Activated T-helper 17 cell treated with anti-CD3 and anti-CD28 coated beads, Interleukin-2, amount 50 U/mL, for 72 hours (primary cell): Measurements from ENCODE around the gene LRRC8C. TPM values are rescaled to one million over a fixed set of nuclear protein-coding genes. Genes with fewer than 3 reads are reported as not detected.

Experiments used
- ATAC-seq: fragments of 150-1000 bp; cut with Tn5 transposase; replicated peaks from 2 replicates; pipeline ENCODE4 v1.10.0; 2021; ENCODE audit warnings: mild to moderate bottlenecking, moderate library complexity
- H3K27ac Mint-ChIP-seq: one replicate; pipeline ENCODE4 v1.8.0; 2022; ENCODE audit warnings: mixed read lengths
- H3K27me3 Mint-ChIP-seq: one replicate; pipeline ENCODE4 v1.8.0; 2022; ENCODE audit warnings: mixed read lengths
- H3K36me3 Mint-ChIP-seq: one replicate; pipeline ENCODE4 v1.8.0; 2022; ENCODE audit warnings: low read depth, mild to moderate bottlenecking, mixed read lengths
- H3K4me1 Mint-ChIP-seq: one replicate; pipeline ENCODE4 v1.8.0; 2022; ENCODE audit warnings: mixed read lengths
- H3K4me3 Mint-ChIP-seq: one replicate; pipeline ENCODE4 v1.8.0; 2022; ENCODE audit warnings: mild to moderate bottlenecking, mixed read lengths
- H3K9me3 Mint-ChIP-seq: one replicate; pipeline ENCODE4 v1.8.0; 2022; ENCODE audit warnings: mixed read lengths
- total RNA-seq, 2 donors: library from RNA; stranded (reverse); gene quantifications; one replicate each; pipeline ENCODE4 v1.2.3, GENCODE V29; 2022

LRRC8C gene
- total RNA-seq, 2 donors from 2014 or later = 27.7 to 50.4 TPM

DNA sequence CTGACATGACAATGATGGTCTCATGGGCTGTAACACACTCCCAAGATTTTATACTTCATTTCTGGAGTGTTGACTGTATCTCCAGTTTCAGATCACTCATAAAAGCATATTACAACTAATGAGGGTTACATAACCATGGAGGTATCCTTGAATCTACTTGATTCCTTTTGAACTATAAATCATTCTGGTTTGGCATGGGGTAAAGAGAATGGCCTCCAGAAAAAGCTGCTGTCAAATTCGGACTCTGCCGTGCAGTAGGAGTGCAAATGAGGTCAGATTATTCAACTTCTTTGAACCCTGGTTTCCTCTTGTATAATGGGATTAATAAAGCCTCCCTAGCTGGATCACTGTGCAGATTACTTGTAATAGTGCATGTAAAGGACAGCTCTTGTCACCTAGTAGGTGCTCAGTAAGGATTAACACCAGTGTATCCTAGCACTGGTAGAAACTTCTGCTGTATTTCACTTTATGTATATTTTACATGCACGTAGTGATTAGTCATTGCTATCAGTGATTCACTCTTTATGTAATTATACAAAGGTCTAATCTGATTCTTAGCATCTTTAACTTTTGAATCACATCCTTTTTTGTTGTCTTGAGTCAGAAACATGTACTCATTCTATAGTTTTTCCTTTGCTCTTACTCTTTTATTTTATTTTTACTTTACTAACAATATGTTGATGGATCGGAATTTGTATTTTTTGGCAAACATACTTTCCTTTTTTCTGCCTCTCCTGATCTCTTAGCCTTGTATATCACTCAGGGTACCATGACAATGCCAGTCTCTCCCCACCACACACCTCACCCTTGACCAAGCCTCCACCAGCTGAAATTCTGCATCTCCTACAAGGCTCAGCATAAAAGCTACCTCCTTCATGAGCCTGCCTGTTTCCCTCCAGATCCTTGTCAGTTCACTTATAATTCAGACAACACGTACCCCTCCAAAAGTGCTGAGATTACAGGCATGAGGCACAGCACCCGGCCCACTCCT, 3.2 kb downstream of the LRRC8C start:
- H3K4me3 Mint-ChIP-seq = peak overlapping the region; percentile 91

DNA sequence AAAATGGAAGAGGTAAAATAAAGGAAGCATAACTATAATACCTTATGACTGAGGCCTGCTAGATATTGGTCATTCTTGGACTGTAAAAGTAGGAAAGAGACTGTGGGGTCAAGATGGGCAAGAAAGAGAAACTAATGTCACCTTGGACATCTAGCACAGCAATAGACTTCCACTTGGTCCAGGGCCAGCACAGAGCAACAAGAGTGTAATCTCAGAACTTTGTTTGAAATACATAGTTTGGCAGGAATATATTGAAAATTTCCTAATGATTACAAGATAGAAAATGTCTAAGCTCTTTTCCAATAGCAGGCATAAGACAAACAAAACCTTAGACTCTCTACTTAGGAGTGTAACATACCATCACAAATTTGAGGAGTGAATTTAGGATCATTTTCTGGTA, 4.6 kb downstream of the LRRC8C start:
- peak overlapping the region; percentile 93 for H3K27ac Mint-ChIP-seq
- no peak for ATAC-seq
- no peaks in the 10 kb centered on the region for H3K27me3 Mint-ChIP-seq
- H3K4me3 Mint-ChIP-seq = peak overlapping the region; percentile 91
- peaks cover 45% of the 10 kb centered on the region for H3K4me1 Mint-ChIP-seq
- no peaks in the 10 kb centered on the region for H3K9me3 Mint-ChIP-seq
- H3K36me3 Mint-ChIP-seq = peaks cover 87% of the 10 kb centered on the region

More for the DNA sequence above, 3.2 kb downstream of the LRRC8C start:
- Mint-ChIP-seq H3K9me3 (no peaks in the 10 kb centered on the region), H3K4me1 (peaks cover 44% of the 10 kb centered on the region), H3K36me3 (peaks cover 85% of the 10 kb centered on the region), H3K27me3 (no peaks in the 10 kb centered on the region), H3K27ac (peak overlapping the region; percentile 93)
- peak; percentile 60 for ATAC-seq

DNA sequence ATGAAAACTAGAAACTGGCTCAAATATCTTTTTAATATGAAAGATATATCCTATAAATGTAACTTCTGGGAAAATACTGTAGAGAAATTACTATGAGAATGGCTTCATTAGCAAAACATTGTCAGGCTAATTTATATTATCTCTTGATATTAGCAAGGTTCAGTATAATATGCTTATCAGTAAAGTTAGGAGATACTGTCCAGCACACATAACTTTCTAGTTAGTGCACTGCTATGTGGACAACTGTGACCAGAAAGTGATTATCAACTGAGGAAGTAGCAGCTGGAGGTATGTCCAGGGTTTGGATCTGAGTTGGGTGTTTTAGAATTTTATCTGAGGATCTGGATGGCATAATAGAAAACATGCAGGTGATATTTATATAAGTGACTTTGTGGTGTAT, 7.5 kb downstream of the LRRC8C start:
- Mint-ChIP-seq H3K27me3 (no peaks in the 10 kb centered on the region), H3K4me1 (peaks cover 54% of the 10 kb centered on the region), H3K9me3 (no peaks in the 10 kb centered on the region), H3K36me3 (peaks cover 90% of the 10 kb centered on the region), H3K4me3 (peak overlapping the region; percentile 45), H3K27ac (peak overlapping the region; percentile 55)
- ATAC-seq = no peak

DNA sequence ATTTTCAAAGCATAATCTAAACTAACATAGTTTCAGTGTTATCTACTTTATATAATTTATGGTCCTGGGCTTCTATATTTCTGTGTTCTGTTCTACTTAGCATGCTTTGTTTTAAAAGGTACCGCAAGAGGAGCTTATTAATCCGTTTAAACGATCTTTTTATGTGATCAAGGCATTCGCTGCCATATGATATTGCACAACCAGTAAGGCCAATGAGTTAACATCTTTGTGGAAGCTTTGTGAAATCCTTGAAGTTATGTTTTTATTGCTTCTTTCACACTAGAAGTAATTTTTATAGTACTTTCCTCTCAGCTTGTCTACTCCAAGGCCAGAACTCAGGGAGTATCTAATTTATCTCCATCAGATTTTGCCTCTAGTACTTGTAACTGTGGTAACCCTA, 8.9 kb downstream of the LRRC8C start:
- Mint-ChIP-seq H3K9me3 (no peaks in the 10 kb centered on the region), H3K27ac (peak overlapping the region; percentile 32), H3K4me3 (peak overlapping the region; percentile 40), H3K27me3 (no peaks in the 10 kb centered on the region), H3K36me3 (peaks cover 90% of the 10 kb centered on the region), H3K4me1 (peaks cover 41% of the 10 kb centered on the region)
- ATAC-seq = no peak

- peaks cover 35% of the 10 kb centered on the region for H3K4me1 Mint-ChIP-seq
- peaks cover 84% of the 10 kb centered on the region for H3K36me3 Mint-ChIP-seq
- no peaks in the 10 kb centered on the region for H3K9me3 Mint-ChIP-seq
- no peak overlapping the region for H3K4me3 Mint-ChIP-seq
- H3K27me3 Mint-ChIP-seq = no peaks in the 10 kb centered on the region
- no peak overlapping the region for H3K27ac Mint-ChIP-seq
- ATAC-seq = no peak
These were observed 10.7 kb downstream of the LRRC8C start for GRCh38 chr1:89643577-89643976.

GRCh38 chr1:89644119-89644814, 11.3 kb downstream of the LRRC8C start:
- H3K9me3 Mint-ChIP-seq = no peaks in the 10 kb centered on the region
- no peak for ATAC-seq
- H3K27ac Mint-ChIP-seq = no peak overlapping the region
- no peaks in the 10 kb centered on the region for H3K27me3 Mint-ChIP-seq
- H3K4me3 Mint-ChIP-seq = peak overlapping the region; percentile 14
- H3K4me1 Mint-ChIP-seq = peaks cover 36% of the 10 kb centered on the region
- peaks cover 83% of the 10 kb centered on the region for H3K36me3 Mint-ChIP-seq

- no peak for ATAC-seq
- H3K9me3 Mint-ChIP-seq = no peaks in the 10 kb centered on the region
These were observed 13.3 kb downstream of the LRRC8C start for GRCh38 chr1:89646259-89646658.

GRCh38 chr1:89649783-89650182, 16.9 kb downstream of the LRRC8C start:
- H3K4me1 Mint-ChIP-seq = peaks cover 44% of the 10 kb centered on the region
- peaks cover 87% of the 10 kb centered on the region for H3K36me3 Mint-ChIP-seq
- no peaks in the 10 kb centered on the region for H3K27me3 Mint-ChIP-seq
- peak overlapping the region; percentile 66 for H3K4me3 Mint-ChIP-seq
- ATAC-seq = peak; percentile 70
- peak overlapping the region; percentile 59 for H3K27ac Mint-ChIP-seq
- H3K9me3 Mint-ChIP-seq = no peaks in the 10 kb centered on the region

More at GRCh38 chr1:89646259-89646658, 13.3 kb downstream of the LRRC8C start:
- Mint-ChIP-seq H3K27ac (no peak overlapping the region), H3K27me3 (no peaks in the 10 kb centered on the region), H3K4me3 (no peak overlapping the region), H3K36me3 (peaks cover 85% of the 10 kb centered on the region), H3K4me1 (peaks cover 36% of the 10 kb centered on the region)

GRCh38 chr1:89652373-89652772, 19.5 kb downstream of the LRRC8C start:
- H3K36me3 Mint-ChIP-seq = peaks cover 79% of the 10 kb centered on the region
- ATAC-seq = no peak

GRCh38 chr1:89657886-89658285, 25.0 kb downstream of the LRRC8C start:
- Mint-ChIP-seq H3K27ac (peak overlapping the region; percentile 82), H3K4me3 (peak overlapping the region; percentile 66), H3K27me3 (no peaks in the 10 kb centered on the region), H3K36me3 (peaks cover 68% of the 10 kb centered on the region), H3K9me3 (no peaks in the 10 kb centered on the region), H3K4me1 (peaks cover 59% of the 10 kb centered on the region)
- ATAC-seq = peak; percentile 74

More at GRCh38 chr1:89652373-89652772, 19.5 kb downstream of the LRRC8C start:
- Mint-ChIP-seq H3K27ac (peak overlapping the region; percentile 82), H3K27me3 (no peaks in the 10 kb centered on the region), H3K4me3 (peak overlapping the region; percentile 66), H3K4me1 (peaks cover 57% of the 10 kb centered on the region), H3K9me3 (no peaks in the 10 kb centered on the region)

GRCh38 chr1:89659322-89660081, 26.6 kb downstream of the LRRC8C start:
- no peaks in the 10 kb centered on the region for H3K27me3 Mint-ChIP-seq
- peak overlapping the region; percentile 66 for H3K4me3 Mint-ChIP-seq
- peaks cover 58% of the 10 kb centered on the region for H3K4me1 Mint-ChIP-seq
- H3K27ac Mint-ChIP-seq = peak overlapping the region; percentile 82
- H3K9me3 Mint-ChIP-seq = no peaks in the 10 kb centered on the region
- peaks cover 70% of the 10 kb centered on the region for H3K36me3 Mint-ChIP-seq
- peak; percentile 74 for ATAC-seq

DNA sequence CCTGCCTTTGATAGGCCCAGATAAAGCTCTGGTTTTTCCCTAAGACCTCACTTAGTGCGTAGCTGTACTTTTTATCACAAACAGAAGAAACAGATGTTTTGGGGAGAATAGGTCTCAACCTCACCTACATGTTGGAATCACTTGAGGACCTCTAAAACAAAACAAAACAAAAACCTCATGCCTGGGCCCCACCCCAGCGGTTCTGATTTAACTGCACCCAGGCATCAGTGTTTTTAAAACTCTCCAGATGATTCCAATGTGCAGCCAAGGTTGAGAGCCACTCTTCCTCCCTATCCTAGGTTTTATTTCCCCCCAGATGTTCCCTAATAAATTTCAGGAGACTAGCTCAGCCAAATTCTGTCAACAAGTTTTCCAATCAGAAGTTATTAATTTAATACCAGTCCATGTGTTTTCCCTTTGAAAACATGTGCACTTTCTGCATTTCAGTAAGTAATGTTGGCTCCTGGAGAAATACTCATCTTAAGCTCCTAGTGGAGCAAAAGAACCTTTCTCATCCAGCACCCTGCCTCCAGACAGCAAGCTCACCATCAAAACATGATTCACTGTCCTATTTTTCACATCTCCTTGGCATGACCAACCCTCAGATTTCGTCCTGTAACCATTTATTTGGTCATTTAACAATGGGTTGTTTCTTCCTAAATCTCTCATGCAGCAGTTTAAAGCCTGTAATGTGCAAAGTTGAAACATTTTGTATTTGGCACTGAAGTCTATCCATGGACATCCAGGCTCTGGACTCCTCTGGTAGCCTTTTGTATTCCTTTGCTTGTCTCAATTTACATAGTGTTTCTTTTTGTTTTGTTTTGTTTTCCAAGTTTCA, 27.5 kb downstream of the LRRC8C start:
- peak overlapping the region; percentile 66 for H3K4me3 Mint-ChIP-seq
- H3K27ac Mint-ChIP-seq = peak overlapping the region; percentile 82
- ATAC-seq = peak; percentile 16
- H3K9me3 Mint-ChIP-seq = no peaks in the 10 kb centered on the region
- H3K36me3 Mint-ChIP-seq = peaks cover 70% of the 10 kb centered on the region
- H3K4me1 Mint-ChIP-seq = peaks cover 57% of the 10 kb centered on the region
- no peaks in the 10 kb centered on the region for H3K27me3 Mint-ChIP-seq

- Mint-ChIP-seq H3K27ac (peak overlapping the region; percentile 65), H3K4me1 (peaks cover 68% of the 10 kb centered on the region), H3K4me3 (peak overlapping the region; percentile 44), H3K9me3 (no peaks in the 10 kb centered on the region), H3K36me3 (peaks cover 94% of the 10 kb centered on the region), H3K27me3 (no peaks in the 10 kb centered on the region)
- ATAC-seq = no peak
These were observed 33.0 kb downstream of the LRRC8C start for GRCh38 chr1:89665941-89666340.
